HG03039 (cell line): Measurements from ENCODE around the gene TMEM266.

ENCODE experiments used
- ATAC-seq: cut with Tn5 transposase; IDR thresholded peaks from one replicate; pipeline ENCODE4 v1.9.1; 2021; ENCODE audit warnings: mild to moderate bottlenecking, moderate library complexity; ENCODE audit not compliant: unreplicated experiment

The TMEM266 gene

GRCh38 chr15:76065245-76065644, 5.5 kb downstream of the TMEM266 start:
- ATAC-seq: no peak

DNA sequence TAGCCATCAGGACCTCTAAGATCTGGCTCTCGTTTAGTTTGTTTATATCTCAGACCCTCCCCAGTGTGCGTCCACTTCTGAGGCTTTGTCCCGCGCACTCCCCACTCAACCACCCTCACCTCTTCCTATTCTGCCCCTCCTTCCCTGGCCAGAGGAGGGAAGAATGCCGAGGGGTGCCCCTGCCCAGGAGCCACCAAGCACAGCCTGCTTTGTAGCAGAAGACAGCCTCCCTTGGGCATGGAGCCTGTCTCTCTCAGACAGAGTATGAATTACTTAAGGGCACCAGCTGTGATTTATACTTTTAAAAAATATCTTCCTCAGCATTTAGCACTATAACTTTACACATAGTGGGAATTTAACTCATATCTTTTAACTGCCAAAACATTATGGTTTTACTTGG, 6.0 kb downstream of the TMEM266 start:
- no peak for ATAC-seq

GRCh38 chr15:76070192-76070591, 10.4 kb downstream of the TMEM266 start:
- ATAC-seq: no peak

DNA sequence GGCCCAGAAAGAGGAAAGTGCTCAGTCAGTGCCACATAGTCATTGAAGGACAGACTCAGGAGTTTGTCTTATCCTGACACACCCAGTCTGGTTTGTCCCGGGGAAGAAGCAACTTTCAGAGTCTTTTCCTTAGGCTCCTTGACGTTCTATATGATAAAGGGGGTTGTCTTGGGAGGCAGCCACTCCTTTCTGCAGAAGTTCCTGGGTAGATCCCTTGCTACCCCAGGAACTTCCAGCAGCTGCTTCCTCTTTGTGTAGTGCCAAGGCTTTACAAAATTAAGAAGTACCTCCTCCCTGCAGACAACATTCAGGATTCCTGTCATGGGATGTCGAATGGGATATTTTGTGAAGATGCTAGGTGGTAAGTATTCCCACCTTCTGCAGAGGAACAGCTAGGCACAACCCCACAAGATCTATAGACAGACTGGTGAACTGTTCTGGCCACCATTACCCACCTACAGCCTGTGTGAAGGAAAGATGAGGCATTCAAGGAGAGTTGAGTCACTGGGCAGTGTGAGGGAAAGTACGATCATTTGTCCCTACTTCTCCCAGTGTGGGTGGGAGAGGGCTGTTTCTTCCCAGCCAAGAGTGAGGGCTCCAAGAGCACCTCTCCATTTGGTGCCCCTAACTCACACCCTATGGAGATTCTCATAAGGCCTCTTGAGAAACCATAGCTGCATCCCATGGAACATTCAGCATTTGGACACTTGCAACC, 11.3 kb downstream of the TMEM266 start:
- no peak for ATAC-seq

GRCh38 chr15:76071806-76072205, 12.0 kb downstream of the TMEM266 start:
- no peak for ATAC-seq

- no peak for ATAC-seq
These were observed 13.8 kb downstream of the TMEM266 start for GRCh38 chr15:76073554-76073953.

DNA sequence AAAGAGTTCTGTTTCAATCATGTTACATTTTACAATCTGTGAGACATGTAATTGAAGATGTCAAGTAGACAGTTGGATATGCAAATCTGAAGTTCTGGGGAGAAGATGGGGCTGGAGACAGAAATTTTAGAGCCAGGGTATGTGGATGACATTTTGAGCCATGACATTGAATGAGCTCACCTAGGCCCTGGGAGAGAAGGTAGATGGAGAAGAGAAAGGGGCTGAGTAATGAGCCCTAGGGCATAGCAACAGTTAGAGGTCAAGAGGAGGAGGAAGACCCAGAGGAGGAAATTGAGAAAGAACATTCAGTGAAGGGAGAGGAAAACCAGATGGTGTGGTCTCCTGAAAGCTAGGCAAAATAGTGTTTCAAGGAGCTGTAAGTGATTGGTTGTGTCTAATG, 15.3 kb downstream of the TMEM266 start:
- ATAC-seq: no peak

DNA sequence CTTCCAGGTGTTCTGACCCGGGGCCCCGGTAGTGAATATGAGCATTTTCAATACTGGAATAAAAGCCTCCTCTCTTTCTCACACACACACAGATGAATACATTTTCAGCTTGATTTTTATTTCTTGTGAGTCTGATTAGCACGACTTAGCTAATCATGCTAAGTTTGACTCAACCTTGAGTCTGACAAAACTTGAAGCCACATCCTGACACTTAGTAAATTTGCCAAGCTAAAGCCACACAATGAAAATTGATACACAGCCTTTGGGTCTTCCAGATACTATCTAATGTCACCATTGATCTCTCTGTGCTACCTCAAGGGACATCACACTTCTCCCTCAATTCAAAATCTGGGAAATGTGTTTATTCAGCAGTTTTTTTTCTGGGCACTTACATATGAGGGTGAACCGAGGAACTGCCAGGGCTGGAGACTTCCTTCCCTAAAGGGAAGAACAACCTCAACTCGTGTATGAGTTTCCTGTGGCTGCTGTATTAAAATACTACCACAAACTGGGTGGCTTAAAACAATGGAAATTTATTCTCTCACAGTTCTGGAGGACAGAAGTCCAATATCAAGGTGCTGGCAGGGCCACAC, 18.6 kb downstream of the TMEM266 start:
- no peak for ATAC-seq

DNA sequence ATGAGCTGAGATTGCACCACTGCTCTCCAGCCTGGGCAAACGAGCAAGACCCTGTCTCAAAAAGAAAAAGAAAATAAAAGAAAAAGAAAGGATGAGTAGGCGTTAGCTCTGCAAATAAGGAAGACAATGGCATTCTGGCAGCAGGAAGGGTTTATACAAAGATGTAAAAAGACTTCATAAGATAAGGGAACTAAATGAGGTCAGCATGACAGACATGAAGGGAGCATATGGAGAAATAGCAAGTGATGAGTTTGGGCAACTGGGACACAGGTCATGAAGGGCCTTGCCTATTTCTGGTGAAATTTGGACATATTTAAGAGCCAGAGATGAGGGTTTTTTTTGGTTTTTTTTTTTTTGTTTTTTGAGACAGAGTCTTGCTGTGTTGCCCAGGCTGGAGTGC, 24.5 kb downstream of the TMEM266 start:
- no peak for ATAC-seq

DNA sequence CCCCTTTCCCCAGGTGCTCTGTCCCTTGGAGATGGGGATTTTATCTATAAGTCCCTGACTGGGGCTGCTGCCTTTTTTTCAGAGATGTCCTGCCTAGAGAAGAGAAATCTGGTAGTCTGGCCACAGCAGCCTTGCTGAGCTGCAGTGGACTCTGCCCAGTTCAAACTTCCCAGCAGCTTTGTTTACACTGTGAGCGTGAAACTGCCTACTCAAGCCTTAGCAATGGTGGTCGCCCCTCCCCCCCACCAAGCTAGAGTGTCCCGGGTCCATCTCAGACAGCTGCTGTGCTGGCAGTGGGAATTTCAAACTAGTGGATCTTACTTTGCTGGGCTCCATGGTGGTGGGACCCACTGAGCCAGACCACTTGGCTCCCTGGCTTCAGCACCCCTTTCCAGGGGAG, 38.9 kb downstream of the TMEM266 start:
- no peak for ATAC-seq

- ATAC-seq: no peak
These were observed 39.6 kb downstream of the TMEM266 start for GRCh38 chr15:76099388-76099787.

- ATAC-seq: no peak
These were observed 40.6 kb downstream of the TMEM266 start for GRCh38 chr15:76100361-76100760.

- no peak for ATAC-seq
These were observed 41.9 kb downstream of the TMEM266 start for GRCh38 chr15:76101655-76102054.

DNA sequence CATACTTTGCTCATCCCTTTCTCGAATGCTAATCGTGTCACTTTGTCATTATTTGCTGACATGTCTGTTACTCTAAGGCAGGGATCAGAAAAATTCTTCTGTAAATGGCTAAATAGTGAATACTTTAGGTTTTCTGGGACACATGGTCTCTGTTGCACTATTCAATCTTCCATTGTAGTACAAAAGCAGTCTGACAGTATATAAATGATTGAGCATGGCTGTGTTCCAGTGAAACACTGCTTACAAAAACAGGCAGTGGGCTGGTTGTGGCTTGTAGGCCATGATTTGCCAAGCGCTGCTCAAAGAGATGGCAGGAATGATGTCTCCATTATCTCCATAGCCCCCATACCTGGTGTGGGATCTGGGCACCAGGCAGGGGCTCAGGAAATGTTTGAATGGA, 45.6 kb downstream of the TMEM266 start:
- ATAC-seq: no peak

DNA sequence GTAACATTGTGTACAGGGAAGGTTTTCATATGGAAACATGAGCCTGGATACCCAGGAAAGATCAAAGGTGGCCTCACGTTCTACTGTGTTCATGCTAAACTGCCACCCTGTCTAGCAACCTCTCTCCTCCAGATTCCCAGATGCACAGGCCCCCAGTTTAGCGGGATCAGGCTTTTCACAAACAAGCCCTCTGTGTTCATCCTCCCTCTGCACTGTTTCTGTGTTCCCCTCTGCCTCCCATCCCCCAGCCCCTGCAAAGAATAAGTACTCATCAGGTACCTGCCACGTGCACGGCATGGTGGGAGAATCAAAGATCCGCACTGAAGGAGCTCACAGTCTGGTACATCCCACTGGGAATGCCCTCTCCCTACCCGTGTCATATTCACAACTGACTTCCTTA, 46.1 kb downstream of the TMEM266 start:
- no peak for ATAC-seq

GRCh38 chr15:76107169-76107568, 47.4 kb downstream of the TMEM266 start:
- ATAC-seq: no peak

DNA sequence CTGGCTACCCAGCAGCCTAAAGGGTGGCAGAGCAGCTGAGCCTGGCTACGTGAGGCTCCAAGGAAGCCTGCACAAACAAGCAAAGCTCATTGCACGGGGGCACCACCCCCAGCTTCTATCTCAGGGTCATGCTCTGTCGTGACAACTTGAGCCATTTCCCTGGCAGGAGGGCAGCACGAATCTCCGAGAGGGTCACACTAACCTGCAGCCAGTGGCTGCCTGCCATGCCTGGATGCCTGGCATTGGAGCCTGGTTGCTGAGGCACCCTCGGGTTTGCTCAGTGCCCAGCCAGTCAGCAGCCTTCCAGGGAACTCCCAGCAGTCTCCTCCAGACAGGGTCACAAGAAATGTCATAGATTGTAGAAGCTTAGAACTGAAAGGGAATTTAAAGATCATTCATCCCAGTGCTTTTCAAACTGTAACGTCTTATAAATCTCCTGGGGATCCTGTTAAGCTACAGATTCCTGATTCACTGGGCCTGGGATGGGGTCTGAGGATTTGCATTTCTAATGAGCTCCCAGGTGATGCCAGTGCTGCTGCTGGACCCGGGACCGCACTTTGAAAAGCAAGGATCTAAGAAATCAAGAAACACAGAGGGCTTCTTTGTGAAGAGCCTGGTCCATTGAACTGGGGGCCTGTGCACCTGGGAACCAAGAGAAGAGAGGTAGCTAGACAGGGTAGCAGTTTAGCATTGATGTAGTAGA, 48.4 kb downstream of the TMEM266 start:
- ATAC-seq: no peak

- no peak for ATAC-seq
These were observed 49.3 kb downstream of the TMEM266 start for GRCh38 chr15:76109046-76109445.

DNA sequence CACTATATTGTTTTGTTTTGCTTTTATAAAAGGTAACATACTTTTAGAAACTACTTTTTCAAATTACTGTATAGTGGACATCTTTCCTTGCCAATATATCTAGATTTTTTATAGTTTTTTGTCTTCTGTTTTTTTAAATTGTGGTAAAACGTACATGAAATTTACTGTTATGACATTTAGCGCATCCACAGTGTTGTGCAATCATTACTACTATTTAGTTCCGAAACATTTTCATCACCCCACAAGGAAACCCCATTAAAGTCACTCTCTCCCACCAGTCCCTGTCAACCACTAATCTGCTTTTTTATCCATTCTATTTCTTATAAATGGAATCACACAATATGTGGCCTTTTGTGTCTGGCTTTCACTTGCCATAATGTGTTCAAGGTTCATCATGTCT, 54.8 kb downstream of the TMEM266 start:
- no peak for ATAC-seq

GRCh38 chr15:76116138-76116885, 56.5 kb downstream of the TMEM266 start:
- ATAC-seq: no peak

DNA sequence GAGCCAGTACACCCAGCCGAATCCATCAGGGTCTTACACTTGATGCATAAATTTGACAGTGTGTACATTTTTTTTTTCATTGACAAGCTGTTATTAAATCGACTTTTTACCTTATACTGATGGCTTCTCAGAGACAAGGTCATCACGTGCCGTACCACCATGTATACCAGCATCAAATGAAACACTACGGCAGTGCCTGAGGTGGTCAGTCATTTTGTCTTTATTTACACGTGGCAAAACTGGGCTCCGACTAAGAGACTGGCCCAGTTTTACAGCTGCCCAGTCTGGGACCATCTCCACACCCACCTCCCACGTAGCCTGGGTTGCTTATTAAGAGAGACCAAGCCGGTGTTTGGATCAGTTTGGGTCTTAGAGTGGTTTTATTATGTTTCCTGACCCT, 57.4 kb downstream of the TMEM266 start:
- no peak for ATAC-seq

DNA sequence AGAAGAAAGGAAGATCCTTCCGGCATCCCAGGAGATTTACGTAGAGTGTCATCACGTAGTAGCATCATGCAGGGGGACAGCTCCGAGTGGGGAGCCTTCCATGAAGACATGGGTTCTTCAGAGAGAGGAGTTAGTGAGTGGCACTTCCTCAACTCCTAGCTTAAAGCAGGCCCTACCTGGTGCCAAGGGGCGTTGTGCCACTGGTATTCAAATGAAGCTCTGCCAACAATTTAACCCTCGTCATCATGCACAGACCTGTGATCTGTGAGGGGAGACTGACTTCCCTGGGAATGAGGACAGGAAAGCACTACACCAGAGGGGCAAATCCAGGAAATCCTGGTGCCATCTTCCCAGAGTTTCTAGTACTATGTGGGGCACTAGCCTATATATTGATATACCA, 59.0 kb downstream of the TMEM266 start:
- ATAC-seq: no peak
